ENCODE results near the gene TMC8. TPM values are rescaled to one million over a fixed set of nuclear protein-coding genes. Genes with fewer than 3 reads are reported as not detected.
A peak's percentile ranks its signal among the peaks of the same experiment; 100 is the strongest.

Gene TMC8
- total RNA-seq, 1 donor from 2014 or later: 55.8 TPM

DNA sequence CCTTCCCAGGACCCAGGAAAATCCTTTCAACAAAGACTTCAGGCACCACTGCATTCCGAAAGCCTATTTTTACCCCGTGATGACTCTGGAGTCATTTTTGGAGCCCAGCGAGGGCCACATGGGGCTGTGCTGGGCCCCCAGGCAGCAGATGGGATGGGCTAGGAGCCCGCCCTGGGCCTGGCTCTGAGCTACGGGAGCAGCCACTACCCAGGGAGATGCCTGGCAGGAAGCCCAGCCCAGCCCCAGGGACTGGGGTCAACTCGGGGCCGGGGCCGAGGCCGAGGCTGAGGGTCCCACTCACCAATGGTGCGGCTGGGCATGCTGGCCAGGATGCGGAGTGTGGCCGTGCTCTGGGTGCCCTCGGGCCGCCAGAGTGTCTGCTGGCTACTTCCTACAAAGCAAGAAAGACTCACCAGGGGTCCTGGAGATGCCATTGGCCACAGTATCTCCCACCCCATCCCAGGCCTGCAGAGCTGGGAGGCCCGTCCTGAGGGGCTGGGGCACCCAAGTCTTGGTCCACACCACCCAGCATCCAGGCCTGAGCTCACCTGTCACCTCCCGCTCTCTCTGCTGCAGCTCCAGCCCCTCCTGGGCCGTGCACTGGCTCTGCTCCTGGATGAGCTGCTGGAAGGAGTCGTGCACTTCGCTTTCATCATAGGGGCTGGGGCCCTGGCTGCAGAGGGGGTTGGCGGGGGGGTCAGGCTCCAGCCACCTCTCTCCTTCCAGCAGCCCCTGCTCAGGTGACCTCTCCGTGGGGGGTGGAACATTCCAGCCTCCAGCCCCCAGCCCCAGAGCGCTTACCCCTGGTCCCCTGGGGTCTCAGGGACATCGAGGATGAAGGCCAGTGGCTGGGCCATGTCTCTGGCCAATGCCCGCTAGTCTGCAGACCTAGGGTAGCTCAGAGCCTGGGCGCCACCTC lies 4.3 kb upstream of the TMC8 start:
- Mint-ChIP-seq H3K4me1 (ENCODE audit: unreplicated experiment) (peaks cover 36% of the 10 kb centered on the region), H3K27me3 (ENCODE audit: unreplicated experiment) (peaks cover 1% of the 10 kb centered on the region)

GRCh38 chr17:78126895-78127238 lies 3.7 kb upstream of the TMC8 start:
- TF ChIP-seq CTCF (IDR thresholded peaks at IDR 0.05; ENCODE audit: unreplicated experiment): no peak
- H3K9me3 Mint-ChIP-seq (ENCODE audit: unreplicated experiment): no peaks in the 10 kb centered on the region

More for the DNA sequence above, 4.3 kb upstream of the TMC8 start:
- Mint-ChIP-seq H3K27ac (ENCODE audit: unreplicated experiment) (no peak overlapping the region), H3K4me3 (ENCODE audit: unreplicated experiment) (no peak overlapping the region), H3K9me3 (ENCODE audit: unreplicated experiment) (no peaks in the 10 kb centered on the region), H3K36me3 (ENCODE audit: low read depth, unreplicated experiment) (peaks cover 15% of the 10 kb centered on the region)
- TF ChIP-seq CTCF (IDR thresholded peaks at IDR 0.05; ENCODE audit: unreplicated experiment): no peak
- DNase-seq (ENCODE audit: low spot score): no peak

GRCh38 chr17:78127239-78127887 lies 3.2 kb upstream of the TMC8 start:
- H3K27me3 Mint-ChIP-seq (ENCODE audit: unreplicated experiment): peaks cover 1% of the 10 kb centered on the region
- no peaks in the 10 kb centered on the region for H3K9me3 Mint-ChIP-seq (ENCODE audit: unreplicated experiment)
- H3K27ac Mint-ChIP-seq (ENCODE audit: unreplicated experiment): peak overlapping the region; percentile 81
- peaks cover 36% of the 10 kb centered on the region for H3K4me1 Mint-ChIP-seq (ENCODE audit: unreplicated experiment)
- H3K36me3 Mint-ChIP-seq (ENCODE audit: low read depth, unreplicated experiment): peaks cover 15% of the 10 kb centered on the region
- DNase-seq (ENCODE audit: low spot score): peak; percentile 53
- TF ChIP-seq CTCF (IDR thresholded peaks at IDR 0.05; ENCODE audit: unreplicated experiment): no peak
- peak overlapping the region; percentile 93 for H3K4me3 Mint-ChIP-seq (ENCODE audit: unreplicated experiment)

More at GRCh38 chr17:78126895-78127238, 3.7 kb upstream of the TMC8 start:
- H3K4me3 Mint-ChIP-seq (ENCODE audit: unreplicated experiment): peak overlapping the region; percentile 93
- no peak for DNase-seq (ENCODE audit: low spot score)
- peaks cover 15% of the 10 kb centered on the region for H3K36me3 Mint-ChIP-seq (ENCODE audit: low read depth, unreplicated experiment)
- H3K27ac Mint-ChIP-seq (ENCODE audit: unreplicated experiment): peak overlapping the region; percentile 81
- H3K27me3 Mint-ChIP-seq (ENCODE audit: unreplicated experiment): peaks cover 1% of the 10 kb centered on the region
- H3K4me1 Mint-ChIP-seq (ENCODE audit: unreplicated experiment): peaks cover 36% of the 10 kb centered on the region

GRCh38 chr17:78127888-78128550 lies 2.6 kb upstream of the TMC8 start:
- Mint-ChIP-seq H3K9me3 (ENCODE audit: unreplicated experiment) (no peaks in the 10 kb centered on the region), H3K27ac (ENCODE audit: unreplicated experiment) (no peak overlapping the region), H3K4me3 (ENCODE audit: unreplicated experiment) (peak overlapping the region; percentile 93), H3K27me3 (ENCODE audit: unreplicated experiment) (peaks cover 1% of the 10 kb centered on the region), H3K4me1 (ENCODE audit: unreplicated experiment) (peaks cover 38% of the 10 kb centered on the region), H3K36me3 (ENCODE audit: low read depth, unreplicated experiment) (peaks cover 9% of the 10 kb centered on the region)
- DNase-seq (ENCODE audit: low spot score): no peak
- TF ChIP-seq CTCF (IDR thresholded peaks at IDR 0.05; ENCODE audit: unreplicated experiment): no peak
